Sigmoid colon (tissue), 7 donors: ENCODE data around the gene SH3TC2. TPM values are rescaled to one million over a fixed set of nuclear protein-coding genes. Genes with fewer than 3 reads are reported as not detected.

ENCODE experiments used
- DNase-seq: peaks from one replicate; pipeline ENCODE4 v3.0.0-alpha.2; 2019
- H3K27ac ChIP-seq, 4 donors: fragments of 200-600 bp; sonication (generic); one replicate each; pipeline ENCODE4 v1.5.1; 2016 to 2019; ENCODE audit warnings: mild to moderate bottlenecking in 1 of 4
- H3K27me3 ChIP-seq, 3 donors: fragments of 200-600 bp; sonication (generic); one replicate each; pipeline ENCODE4 v1.5.1; 2019; ENCODE audit warnings: mild to moderate bottlenecking in 1 of 3
- H3K36me3 ChIP-seq, 4 donors: fragments of 200-600 bp; sonication (generic); one replicate each; pipeline ENCODE4 v1.5.1; 2016 to 2019
- H3K4me1 ChIP-seq, 4 donors: fragments of 200-600 bp; sonication (generic); one replicate each; pipeline ENCODE4 v1.5.1; 2017 to 2019
- H3K4me3 ChIP-seq, 4 donors: fragments of 200-600 bp; sonication (generic); one replicate each; pipeline ENCODE4 v1.5.1; 2017 to 2019; ENCODE audit warnings: mild to moderate bottlenecking in 2 of 4, moderate library complexity in 1 of 4
- H3K9me3 ChIP-seq, 4 donors: fragments of 200-600 bp in 3 of 4; sonication (generic) in 3 of 4; one replicate each; pipeline versions ENCODE4 v1.5.1 to v1.6.1; 2013 to 2019
- EP300 ChIP-seq, 4 donors: sonication (generic); formaldehyde crosslinking; IDR thresholded peaks; one replicate each; pipeline ENCODE4 v1.6.1; 2017; ENCODE audit warnings: antibody characterized with exemption in 4 of 4
- POLR2A ChIP-seq, 2 donors: fragments of 450-650 bp; IDR thresholded peaks; one replicate each; pipeline ENCODE4 v1.6.1; 2016; ENCODE audit warnings: antibody characterized with exemption in 2 of 2, mild to moderate bottlenecking in 2 of 2, moderate library complexity in 2 of 2
- POLR2AphosphoS5 ChIP-seq, 4 donors: sonication (generic); formaldehyde crosslinking; IDR thresholded peaks; one replicate each; pipeline ENCODE4 v1.6.1; 2017; ENCODE audit warnings: antibody characterized with exemption in 4 of 4
- WGBS, 2 donors: extraction: QIAGEN DNeasy Blood & Tissue Kit; methylation state at CpG; one replicate each; pipeline ENCODE4 v1.1.7; 2013; 5-methylcytosine and 5-hydroxymethylcytosine counted together
- intact Hi-C: fragments of 100-400 bp; cut with DNase I; formaldehyde crosslinking; loops from one replicate; pipeline ENCODE4 v1.15.1; 2023
- polyA plus RNA-seq, 3 donors: library from polyadenylated mRNA; stranded (reverse); fragments of 200-250 nt; gene quantifications; one replicate each; pipeline ENCODE4 v1.2.3, GENCODE V29; 2013
- total RNA-seq, 4 donors: library from RNA; depleted of rRNA; stranded (reverse); fragments of >200 nt; gene quantifications; one replicate each; pipeline ENCODE4 v1.1.0, GENCODE V29; 2016
- TF ChIP-seq, protein P1 (sequence below), 4 experiments: fragments of 450-650 bp in 3 of 4; fragments of 200-600 bp in 1 of 4; IDR thresholded peaks; one replicate each; pipeline ENCODE4 v1.5.1; 2016 to 2019; ENCODE audit warnings: antibody characterized with exemption in 4 of 4, mild to moderate bottlenecking in 3 of 4, moderate library complexity in 2 of 4
- donor health status: healthy with polysubstance abuse.
- donor health status: Bipolar disorder and iron deficiency.
- donor health status: healthy.

The SH3TC2 gene
- total and polyA plus RNA-seq, 7 donors = under 0.01 to 8.3 (median 1.7) TPM; not detected in 1

DNA sequence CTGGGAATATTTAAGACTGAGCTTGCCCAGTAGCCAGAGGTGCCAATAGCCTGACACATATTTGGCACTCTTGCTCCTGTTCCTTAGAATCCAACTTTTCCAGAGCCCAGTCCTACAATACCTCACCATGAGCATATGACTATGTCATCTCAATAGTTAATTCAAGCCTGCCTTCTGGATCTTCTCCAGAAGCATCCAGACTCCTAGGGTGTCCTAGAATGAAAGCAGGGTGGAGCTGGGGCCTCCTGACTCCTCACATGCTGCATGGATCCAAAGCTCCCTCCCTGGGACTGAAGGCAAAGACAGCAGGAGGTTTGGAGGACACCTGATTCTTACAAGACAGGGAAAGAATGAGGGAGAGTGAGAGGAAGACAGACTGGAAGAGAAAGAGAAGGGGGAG is 37.9 kb downstream of the SH3TC2 start:
- TF ChIP-seq, protein P1, sequence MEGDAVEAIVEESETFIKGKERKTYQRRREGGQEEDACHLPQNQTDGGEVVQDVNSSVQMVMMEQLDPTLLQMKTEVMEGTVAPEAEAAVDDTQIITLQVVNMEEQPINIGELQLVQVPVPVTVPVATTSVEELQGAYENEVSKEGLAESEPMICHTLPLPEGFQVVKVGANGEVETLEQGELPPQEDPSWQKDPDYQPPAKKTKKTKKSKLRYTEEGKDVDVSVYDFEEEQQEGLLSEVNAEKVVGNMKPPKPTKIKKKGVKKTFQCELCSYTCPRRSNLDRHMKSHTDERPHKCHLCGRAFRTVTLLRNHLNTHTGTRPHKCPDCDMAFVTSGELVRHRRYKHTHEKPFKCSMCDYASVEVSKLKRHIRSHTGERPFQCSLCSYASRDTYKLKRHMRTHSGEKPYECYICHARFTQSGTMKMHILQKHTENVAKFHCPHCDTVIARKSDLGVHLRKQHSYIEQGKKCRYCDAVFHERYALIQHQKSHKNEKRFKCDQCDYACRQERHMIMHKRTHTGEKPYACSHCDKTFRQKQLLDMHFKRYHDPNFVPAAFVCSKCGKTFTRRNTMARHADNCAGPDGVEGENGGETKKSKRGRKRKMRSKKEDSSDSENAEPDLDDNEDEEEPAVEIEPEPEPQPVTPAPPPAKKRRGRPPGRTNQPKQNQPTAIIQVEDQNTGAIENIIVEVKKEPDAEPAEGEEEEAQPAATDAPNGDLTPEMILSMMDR (IDR thresholded peaks at IDR 0.05) = no peak
- TF ChIP-seq POLR2A (IDR thresholded peaks at IDR 0.05) (no peak), EP300 (IDR thresholded peaks at IDR 0.05) (no peak), POLR2AphosphoS5 (IDR thresholded peaks at IDR 0.05) (no peak)
- DNase-seq = no peak
- intact Hi-C loops = no loop called here
- Histone ChIP-seq H3K4me1 (no peaks in the 10 kb centered on the region), H3K9me3 (no peaks in the 10 kb centered on the region), H3K27ac (no peak overlapping the region), H3K4me3 (no peak overlapping the region), H3K36me3 (no peaks in the 10 kb centered on the region), H3K27me3 (no peaks in the 10 kb centered on the region)

DNA sequence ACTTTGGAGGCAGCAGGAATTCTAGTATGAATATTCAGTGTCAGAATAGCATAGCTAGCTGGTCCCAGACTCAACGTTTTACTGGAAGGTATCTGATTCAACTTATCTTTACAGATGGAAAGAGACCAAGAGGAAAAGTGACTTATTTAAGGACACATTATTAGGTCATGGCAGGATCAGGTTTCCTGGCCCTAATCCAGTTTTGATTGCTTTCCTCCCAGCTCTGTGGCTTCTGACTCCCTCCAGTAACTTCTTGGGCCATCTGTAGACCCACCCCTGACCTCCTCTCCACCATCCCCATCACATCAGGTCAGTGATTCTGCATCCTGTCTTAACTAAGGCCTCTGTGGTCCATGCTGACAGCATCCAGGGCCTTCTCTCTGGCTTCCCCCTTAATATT is 38.4 kb downstream of the SH3TC2 start:
- Histone ChIP-seq H3K4me1 (no peaks in the 10 kb centered on the region), H3K9me3 (no peaks in the 10 kb centered on the region), H3K4me3 (no peak overlapping the region), H3K27me3 (no peaks in the 10 kb centered on the region), H3K36me3 (no peaks in the 10 kb centered on the region), H3K27ac (no peak overlapping the region)
- TF ChIP-seq POLR2A (IDR thresholded peaks at IDR 0.05) = no peak
- 55 to 72% methylated on average over 1 of the region's 1 CpG for WGBS, 2 donors
- intact Hi-C loops = no loop called here
- DNase-seq = no peak

DNA sequence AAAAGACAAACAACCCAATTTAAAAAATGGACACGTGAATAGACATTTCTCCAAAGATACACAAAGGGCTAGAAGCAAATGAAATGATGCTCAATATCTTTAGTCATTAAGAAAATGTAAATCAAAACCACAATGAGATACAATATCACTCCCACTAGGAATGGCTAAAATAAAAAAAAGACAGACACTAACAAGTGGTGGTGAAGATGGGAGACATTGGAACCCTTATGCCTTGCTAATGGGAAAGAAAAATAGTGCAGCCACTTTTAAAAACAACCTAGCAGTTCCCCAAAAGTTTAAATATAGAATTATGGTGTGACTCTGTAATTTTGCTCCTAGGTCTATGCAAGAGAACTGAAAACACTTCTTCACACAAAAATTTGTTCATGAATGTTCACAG is 40.7 kb downstream of the SH3TC2 start:
- H3K27ac ChIP-seq = no peak overlapping the region
- H3K27me3 ChIP-seq = no peaks in the 10 kb centered on the region
- no peaks in the 10 kb centered on the region for H3K9me3 ChIP-seq
- intact Hi-C loops = no loop called here
- no peak overlapping the region for H3K4me3 ChIP-seq
- H3K4me1 ChIP-seq = no peaks in the 10 kb centered on the region
- 93 to 99% methylated on average over 1 of the region's 1 CpG for WGBS, 2 donors
- no peak for TF ChIP-seq POLR2A (IDR thresholded peaks at IDR 0.05)
- no peak for TF ChIP-seq EP300 (IDR thresholded peaks at IDR 0.05)
- no peak for TF ChIP-seq POLR2AphosphoS5 (IDR thresholded peaks at IDR 0.05)
- TF ChIP-seq, protein P1 (IDR thresholded peaks at IDR 0.05) = no peak
- no peak for DNase-seq
- no peaks in the 10 kb centered on the region for H3K36me3 ChIP-seq

DNA sequence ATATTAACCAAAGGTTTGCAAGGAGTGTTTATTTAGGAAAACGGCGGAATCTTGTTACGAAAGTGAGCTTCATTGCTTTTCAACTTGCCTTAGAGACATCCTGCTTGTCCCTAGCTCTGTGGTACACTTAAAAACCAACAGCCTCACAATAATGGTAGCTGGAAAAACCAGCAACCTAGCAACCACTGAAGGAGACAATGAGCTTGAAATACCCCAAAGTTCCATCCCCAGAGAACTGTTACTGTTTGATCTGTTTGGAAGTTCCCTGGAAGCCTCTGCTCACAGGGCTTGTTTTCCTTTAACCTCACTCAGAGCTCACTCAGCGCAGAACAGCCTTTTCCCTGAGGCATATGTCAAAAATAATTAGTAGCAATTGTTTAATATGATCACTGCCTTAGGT is 43.2 kb downstream of the SH3TC2 start:
- H3K27ac ChIP-seq = peak overlapping the region in 1 of 4 donors; percentile 3
- no peak for DNase-seq
- WGBS, 2 donors = 82 to 86% methylated on average over 4 of the region's 4 CpGs

DNA sequence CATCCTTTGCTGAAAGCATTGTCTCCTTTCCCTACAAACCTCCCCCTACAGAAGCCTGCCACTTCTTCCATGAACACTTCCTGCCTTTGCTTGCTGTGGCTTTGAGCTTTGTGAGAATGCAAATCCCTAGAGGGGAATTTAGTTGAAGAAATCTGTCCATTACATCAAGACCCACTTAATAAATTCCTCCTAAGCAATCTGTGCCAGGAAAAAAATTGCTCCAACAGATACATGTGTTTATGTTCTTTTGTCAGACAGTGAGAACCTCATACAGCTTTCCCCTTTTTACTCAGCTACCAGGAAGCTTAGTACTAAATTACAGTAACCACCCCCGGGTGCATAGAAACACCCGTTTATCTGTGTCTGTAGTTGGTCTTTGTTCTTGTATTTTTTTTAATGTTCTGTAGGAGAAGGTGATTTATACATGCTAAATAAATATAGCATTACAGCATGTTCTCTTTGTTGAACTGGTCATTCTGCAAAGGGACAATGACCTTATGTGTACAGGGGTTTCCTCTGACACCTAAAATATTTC is 43.9 kb downstream of the SH3TC2 start:
- DNase-seq = no peak
- Histone ChIP-seq H3K4me3 (no peak overlapping the region), H3K27ac (peak overlapping the region in 1 of 4 donors; percentile 3), H3K9me3 (no peaks in the 10 kb centered on the region), H3K4me1 (peaks cover 0 to 10% (median 7%) of the 10 kb centered on the region in 4 donors), H3K36me3 (no peaks in the 10 kb centered on the region), H3K27me3 (no peaks in the 10 kb centered on the region)
- TF ChIP-seq, protein P1 (IDR thresholded peaks at IDR 0.05) = no peak
- TF ChIP-seq EP300 (IDR thresholded peaks at IDR 0.05) (no peak), POLR2A (IDR thresholded peaks at IDR 0.05) (no peak), POLR2AphosphoS5 (IDR thresholded peaks at IDR 0.05) (no peak)
- 3 to 28% methylated on average over 2 of the region's 2 CpGs for WGBS, 2 donors
- intact Hi-C loops = no loop called here

More for the DNA sequence above, 43.2 kb downstream of the SH3TC2 start:
- Histone ChIP-seq H3K9me3 (no peaks in the 10 kb centered on the region), H3K36me3 (no peaks in the 10 kb centered on the region), H3K4me1 (peaks cover 0 to 6% (median 5%) of the 10 kb centered on the region in 4 donors), H3K4me3 (no peak overlapping the region), H3K27me3 (no peaks in the 10 kb centered on the region)
- TF ChIP-seq EP300 (IDR thresholded peaks at IDR 0.05) (no peak), POLR2A (IDR thresholded peaks at IDR 0.05) (no peak), POLR2AphosphoS5 (IDR thresholded peaks at IDR 0.05) (no peak)
- TF ChIP-seq, protein P1 (IDR thresholded peaks at IDR 0.05) = no peak
- intact Hi-C loops = no loop called here
